GM19395 (cell line): Measurements from ENCODE around the gene KCNK16.
"Not testable (repeated sequence)": the region's sequence is repeated elsewhere in the genome, so short reads cannot be mapped to it uniquely, and the experiment has no call there.

Experiments used
- ATAC-seq: cut with Tn5 transposase; IDR thresholded peaks from one replicate; pipeline ENCODE4 v1.9.1; 2021; ENCODE audit warnings: mild to moderate bottlenecking, moderate library complexity; ENCODE audit not compliant: unreplicated experiment

The KCNK16 gene

DNA sequence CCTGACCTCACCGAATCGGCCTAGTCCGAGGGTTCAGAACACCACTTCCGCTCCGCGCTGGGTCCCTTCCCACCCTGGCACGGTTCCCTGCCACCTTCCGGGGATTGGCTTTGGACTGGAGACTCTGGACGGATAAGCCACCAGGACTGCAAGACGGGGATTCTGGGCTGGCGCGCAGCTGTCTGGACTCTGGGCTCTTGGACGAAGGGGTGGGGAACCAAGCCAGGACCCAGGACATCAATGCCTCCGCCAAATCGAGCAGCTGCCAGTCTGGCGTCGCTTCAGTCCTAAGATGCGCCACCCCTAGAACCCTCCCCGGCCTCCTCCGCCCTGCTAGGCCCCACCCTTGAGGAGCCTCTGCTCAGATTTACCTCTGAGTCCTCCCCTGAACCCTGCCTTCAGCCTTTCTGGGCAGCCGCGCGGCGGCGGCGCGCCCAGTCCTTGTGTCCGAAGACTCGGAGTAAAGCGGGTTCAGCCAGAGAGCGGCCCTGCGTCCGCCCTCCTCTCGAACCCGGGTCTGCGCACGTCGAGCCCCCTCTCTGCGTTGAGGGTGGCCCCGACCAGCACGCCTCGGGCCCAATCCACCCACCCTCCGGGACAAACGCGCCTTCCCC, 9.5 kb downstream of the KCNK16 start:
- ATAC-seq: no peak

- no peak for ATAC-seq
Observed at GRCh38 chr6:39310542-39310941, 12.0 kb downstream of the KCNK16 start.

DNA sequence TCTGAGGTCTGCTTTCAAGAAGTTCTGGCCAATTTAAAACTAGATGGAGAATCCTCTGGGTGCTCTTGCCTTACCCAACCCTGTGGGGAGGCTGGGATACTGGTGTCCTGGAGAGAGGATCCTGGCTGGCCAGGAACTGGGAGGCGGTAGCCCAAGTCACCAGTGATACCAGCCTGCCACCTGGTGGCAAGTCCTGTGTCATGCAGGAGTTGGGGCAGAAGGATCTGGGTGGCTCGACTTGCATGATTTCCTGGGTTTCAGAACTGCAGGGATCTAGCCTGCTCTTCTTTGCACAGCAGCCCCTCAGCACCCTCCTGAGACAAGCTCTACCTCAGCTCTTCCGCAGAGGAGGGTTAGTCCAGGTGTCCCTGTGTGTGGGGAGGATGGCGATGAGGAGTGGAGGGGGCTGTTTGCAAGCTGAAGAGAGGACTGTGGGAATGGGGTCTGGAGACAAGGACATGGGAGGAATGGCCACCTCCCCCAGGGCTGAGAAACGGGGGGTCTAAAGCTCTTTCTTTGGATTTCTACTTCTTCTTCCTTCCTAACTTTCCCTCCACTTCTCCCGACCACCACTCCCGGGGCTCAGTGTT, 12.5 kb downstream of the KCNK16 start:
- no peak for ATAC-seq

DNA sequence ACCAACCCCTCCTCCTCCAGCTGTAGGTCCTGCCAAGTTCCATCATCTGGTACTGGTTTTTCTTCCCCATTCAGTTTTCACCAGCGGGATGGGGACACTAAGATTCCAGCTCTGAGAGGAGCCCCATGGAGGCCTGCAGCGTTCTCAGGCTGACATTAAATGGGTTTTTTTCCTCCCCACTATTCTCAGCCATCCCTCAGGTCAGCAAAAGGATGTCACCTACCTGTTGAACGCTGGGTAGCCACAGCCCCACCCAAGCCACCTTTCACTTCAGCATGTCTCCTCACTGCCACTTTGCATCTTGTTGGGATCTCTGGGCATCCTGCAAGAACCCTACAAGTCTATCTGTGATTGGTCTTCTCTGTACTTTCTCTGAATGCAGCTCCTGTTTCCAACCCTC, 15.0 kb downstream of the KCNK16 start:
- no peak for ATAC-seq

DNA sequence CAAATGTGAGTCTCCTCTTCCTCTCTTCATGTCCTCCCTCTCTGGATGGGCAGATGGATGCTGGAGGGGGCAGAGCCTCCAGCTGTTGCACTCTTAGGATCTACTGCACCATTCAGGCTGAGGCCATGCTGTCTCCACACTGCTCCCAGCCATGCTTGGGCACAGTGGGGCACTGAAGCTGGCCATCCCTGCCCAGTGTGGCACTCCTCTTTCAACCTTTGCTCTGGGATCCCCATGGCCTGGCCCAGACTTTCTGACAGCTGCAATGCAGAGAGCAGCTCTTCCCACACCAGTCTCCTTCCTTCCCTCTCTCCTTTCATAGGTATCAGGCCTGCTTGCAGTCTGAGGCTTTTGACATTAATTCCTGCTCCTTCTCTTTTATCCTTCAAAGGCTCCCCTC, 17.6 kb downstream of the KCNK16 start:
- ATAC-seq: no peak

DNA sequence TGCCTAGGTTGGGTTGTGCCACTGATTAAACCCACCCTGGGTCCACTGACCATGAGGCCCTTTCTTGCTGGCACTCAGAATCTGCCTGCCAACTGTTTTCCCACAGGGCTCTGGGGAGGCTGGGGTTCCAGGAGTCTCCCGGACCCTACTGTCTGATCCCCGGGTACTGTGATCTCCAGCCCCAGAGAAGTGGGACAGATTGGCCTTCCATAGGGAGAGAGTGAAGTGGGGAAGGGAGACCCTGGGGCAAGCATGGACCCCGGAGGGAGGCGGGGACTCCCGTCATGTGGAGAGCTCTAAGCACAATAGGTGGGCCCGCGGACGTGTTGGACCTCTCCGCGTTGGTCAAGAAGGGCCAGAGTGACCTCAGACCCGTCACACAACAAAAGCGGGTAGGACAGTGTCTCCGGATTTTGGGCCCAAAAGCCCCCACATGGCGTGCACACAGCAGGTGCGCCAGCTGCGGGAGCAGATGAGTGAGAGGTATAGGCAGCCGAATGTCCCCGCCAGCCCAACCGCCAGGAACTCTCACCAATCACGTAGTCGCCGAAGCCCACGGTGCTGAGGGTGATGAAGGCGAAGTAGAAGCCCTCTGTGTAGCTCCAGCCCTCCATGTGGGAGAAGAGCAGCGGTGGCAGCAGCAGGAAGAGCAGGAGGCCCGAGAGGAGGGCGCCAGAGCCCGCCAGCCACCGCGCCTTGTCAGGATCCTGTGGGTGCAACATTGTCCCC, 18.9 kb downstream of the KCNK16 start:
- ATAC-seq: no peak

DNA sequence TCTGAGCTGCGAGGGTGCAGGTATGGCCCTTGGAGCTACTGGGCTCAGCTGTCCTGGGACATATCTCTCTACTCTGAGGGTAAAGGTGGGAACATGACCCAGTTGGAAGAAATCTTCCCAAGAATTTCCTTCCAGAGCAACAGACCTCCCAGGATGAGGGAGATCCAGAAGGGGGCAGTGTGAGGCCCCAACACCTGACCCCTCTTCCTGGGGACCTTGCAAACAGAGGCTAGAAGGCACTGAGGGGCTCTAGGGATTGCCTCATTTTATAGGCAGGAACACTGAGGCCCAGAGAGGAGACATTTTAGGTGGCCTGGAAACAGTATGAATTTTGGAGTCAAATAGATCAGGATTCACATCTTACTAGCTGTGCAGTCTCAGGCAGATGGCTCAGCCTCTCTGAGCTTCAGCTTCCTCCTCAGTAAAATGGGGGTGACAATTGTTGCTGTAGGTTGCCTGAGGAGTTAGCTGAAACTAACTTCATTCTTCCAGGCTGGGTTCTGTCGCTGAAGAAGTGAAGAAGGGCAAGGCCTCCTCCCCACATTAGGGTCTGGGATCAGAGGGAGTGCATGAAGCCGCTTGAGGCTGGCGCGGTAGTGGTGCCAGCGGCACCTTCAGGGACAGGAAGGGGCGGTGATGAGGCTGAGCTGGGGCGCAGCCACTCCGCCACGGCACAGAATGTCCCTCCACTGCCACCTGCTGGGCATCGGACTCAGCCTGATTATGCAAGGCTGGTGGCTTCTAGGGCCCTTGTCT, 19.7 kb downstream of the KCNK16 start:
- ATAC-seq: no peak

- ATAC-seq: no peak
Observed at GRCh38 chr6:39302011-39302410, 20.5 kb downstream of the KCNK16 start.

DNA sequence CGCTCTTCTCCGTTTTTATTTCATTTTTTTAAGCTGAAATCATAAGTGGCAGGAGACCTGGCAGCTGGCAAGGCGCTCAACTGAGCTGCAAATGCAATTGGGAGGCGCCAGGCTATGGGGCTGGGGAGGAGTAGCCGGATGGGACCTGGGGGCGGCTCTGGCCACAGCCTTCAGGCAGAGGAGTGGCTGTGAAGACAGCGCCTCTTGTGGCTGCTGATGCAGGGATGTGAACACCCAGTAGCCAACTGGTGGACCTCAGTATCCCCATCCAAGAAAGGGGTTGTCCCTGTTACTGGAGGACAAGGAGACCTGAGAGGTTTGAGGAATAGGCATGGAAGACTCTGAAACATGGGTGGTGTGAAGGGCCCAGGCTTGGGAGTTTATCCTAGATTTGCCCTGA, 20.9 kb downstream of the KCNK16 start:
- no peak for ATAC-seq

DNA sequence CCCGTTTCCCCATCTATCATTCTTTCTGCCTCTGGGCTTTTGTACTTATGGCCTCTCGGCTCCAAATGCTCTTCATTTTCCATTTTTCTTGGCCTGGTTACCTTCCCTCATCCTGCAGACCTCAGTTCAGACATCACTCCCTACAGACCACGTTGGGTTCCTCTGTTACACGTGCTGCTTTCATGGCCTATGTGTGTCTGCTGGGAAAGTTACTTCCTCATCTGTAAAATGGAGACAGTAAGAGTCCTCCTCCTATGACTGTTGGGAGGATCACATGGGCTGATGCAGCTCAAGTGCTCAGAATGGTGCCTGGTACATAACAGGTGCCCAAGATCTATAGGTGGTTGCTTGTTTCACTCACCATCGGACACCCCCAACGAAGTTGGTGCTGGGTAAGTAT, 21.8 kb downstream of the KCNK16 start:
- no peak for ATAC-seq

GRCh38 chr6:39298061-39298460, 24.4 kb downstream of the KCNK16 start:
- no peak for ATAC-seq

- ATAC-seq: no peak
Observed at GRCh38 chr6:39296745-39297640, 25.5 kb downstream of the KCNK16 start.

DNA sequence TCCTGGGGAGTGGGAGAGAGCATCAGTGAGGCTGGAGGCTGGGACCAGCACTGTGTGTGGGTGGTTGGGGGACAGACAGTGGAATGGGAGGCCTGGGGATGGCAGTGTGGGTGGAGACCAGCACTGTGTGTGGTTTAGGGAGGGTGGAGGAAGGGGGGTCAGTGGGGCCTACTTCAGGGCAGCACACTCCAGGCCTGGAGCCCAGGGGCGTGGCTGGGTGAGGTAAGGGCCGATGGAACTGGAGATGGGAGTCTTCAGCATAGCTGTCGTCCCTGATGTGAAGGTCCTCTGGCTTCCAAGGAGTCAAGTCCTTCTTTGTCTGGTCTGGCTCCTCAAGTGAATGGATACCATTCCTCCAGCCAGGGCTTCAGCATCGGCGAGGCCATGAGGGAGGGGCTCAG, 26.9 kb downstream of the KCNK16 start:
- no peak for ATAC-seq

DNA sequence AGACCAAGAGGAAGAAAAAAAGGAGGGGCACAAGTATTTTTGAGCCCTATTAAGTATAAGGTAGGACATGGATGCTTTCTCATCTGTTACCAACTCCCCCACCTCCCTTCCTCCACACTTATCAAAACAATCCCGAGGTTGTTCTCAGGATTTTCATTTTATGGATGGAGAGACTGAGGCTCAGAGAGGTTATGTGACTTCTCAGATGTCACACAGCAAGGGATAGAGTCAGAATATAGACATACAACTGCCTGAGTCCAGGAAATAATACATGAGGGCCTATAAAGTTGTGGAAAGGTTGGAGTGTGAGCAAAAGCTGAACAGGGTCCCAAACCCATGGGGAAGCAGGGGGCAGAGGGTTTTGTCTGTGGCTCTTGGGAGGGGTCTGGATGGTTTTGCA, 27.6 kb downstream of the KCNK16 start:
- no peak for ATAC-seq

DNA sequence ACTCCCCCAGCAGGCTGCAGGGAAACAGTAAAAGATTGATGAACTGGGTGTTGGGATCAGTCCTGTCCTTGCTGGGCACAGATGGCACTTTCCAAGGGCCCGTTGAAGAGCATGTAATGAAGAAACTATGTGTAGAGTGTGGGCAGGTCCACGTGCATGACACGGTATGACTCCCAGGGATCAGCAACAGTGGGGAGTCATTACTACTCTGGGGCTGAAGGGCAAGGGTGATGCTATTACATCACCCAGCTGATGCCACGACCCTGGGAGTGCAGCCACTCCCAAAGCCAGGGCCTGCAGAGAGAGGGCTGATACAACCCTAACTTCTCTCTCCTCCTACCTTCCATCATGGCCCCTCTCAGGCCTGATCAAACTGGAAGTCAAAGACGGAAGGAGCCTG, 28.4 kb downstream of the KCNK16 start:
- ATAC-seq: no peak

GRCh38 chr6:39292637-39293036, 29.9 kb downstream of the KCNK16 start:
- ATAC-seq: no peak

- ATAC-seq: no peak
Observed at GRCh38 chr6:39289490-39289889, 33.0 kb downstream of the KCNK16 start.

DNA sequence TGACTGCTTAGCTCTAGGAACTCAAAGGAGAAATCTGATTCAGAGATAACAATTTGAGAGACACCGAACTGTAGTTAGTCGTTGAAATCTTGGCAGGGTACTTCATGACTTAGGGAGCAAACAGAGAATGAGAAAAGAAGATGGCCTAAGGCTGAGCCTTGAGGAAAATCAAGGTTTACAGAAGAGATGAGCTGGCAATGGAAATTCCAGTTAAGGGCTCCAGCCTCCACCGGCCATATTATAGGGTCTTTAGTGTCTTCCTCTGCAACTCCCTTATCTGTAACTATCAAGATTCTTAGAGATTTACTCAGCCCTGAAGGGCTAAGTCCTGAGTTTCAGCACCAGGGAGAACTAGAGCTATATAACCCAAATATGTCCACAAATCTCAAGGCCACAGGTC, 34.9 kb downstream of the KCNK16 start:
- ATAC-seq: no peak

GRCh38 chr6:39286596-39286995, 35.9 kb downstream of the KCNK16 start:
- not testable (repeated sequence) for ATAC-seq

DNA sequence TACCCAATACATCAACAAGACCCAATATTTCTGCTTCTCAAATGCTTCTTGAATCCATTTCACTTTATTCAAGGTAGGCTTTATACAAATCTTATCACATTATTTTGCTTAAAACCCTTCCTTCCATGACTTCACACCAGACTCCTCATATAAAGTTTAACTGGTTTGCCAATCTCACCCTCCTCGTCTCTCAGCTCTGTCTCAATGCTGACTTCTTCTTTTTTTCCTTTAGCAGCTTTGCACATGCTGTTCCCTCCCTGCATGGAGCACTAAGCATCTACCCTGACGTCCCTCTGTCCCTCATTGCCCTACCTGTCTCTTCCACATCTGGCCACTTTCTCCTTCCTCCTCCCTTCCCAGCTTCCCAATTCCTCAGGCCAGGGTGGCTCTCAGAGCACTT, 39.7 kb downstream of the KCNK16 start:
- no peak for ATAC-seq
